NCI-H2081 (cell line): ENCODE data around the gene CNTN4.
"Not testable (repeated sequence)": the region's sequence is repeated elsewhere in the genome, so short reads cannot be mapped to it uniquely, and the experiment has no call there.

Source experiments
- DNase-seq, 2 experiments: peaks; one replicate each; lab custom pipeline; 2025; lab: John Stamatoyannopoulos, UW

CNTN4 gene

DNA sequence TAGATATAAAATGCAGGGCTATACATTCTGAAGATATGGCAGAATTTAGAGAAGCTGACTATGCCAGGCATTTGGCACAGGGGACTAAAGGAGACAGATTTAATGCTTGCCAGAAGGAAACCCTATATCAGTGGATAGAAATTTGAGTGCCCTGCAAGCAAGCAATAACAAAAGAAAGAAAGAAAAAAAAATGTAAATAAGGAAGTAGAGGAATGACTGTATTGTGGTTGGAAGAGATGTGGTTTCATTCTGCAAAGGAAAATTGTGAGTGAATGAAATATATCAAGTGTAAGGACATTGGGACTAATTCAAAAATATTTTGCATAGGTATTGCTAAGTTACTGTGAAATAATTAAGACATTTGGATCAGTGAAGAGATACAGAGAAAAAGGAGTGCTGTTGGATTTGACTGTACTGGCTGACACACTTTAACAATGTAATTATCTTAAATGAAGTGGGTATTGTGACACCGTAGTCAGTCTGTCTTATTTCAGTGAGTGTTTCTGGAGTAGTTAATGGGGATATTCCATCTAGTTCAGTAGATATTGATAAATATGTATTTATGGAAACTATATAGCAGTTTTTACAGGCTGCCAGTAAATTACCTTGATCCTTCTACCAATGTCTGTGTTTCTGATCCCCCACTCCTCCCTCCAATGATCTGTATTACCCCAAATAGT is 418.2 kb downstream of the CNTN4 start:
- no peak for DNase-seq

DNA sequence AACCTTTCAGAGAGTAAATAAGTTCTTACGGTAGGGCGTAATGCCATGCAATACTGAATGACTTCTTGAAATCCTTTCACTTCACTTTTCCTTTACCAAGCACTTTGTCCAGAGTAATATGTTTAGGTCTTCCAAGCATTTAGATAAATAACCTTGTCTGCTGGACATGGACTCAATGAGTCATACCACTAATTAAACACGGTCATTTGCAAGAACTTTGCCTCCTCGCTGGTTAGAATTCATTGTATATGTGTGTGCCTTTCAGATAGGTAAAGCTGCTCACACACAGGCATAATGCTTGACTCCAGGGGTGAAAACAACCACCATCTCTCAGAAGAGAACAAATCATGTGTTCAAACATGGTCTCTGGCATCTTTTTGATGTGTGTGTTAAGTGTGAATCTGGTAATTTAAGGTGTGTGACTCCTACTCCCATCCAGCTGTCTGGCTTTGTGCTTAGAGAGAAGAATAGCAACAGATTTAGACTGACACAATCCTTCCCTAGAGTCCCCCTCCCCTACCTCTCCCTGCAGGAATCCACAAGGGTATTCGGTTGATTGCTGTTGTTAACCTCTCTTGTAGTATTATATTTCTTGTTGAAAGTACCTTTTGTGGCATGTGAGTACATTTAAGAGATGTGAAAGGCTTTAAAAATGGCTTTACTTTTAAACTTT is 419.0 kb downstream of the CNTN4 start:
- DNase-seq = peak in 1 of 2 experiments; percentile 10

DNA sequence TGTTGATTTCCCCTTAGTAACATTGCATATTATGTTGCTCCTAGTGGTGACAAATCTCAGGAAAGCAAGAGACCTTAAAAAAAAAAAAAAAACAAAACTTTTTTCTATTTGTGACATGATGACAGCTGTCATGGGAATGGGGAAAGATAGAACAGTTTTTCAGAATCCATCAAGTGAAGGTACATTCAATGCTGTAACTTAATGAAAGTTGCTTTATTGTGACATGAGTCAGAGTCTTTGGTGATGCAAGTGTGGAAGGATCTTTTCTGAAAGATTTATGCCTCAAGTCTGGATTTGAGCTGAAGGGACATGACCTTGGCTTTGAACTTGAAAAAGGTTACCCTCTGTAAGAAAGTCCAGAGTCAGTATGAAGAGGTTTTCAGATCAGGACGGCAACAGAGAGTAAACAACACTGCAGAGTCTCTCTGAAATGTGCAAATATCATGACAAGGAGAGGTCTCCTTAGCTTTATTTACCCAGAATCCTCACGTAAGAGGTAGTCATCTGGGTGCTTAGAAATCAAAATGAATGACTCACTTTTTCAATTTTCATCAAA is 424.7 kb downstream of the CNTN4 start:
- DNase-seq = no peak

DNA sequence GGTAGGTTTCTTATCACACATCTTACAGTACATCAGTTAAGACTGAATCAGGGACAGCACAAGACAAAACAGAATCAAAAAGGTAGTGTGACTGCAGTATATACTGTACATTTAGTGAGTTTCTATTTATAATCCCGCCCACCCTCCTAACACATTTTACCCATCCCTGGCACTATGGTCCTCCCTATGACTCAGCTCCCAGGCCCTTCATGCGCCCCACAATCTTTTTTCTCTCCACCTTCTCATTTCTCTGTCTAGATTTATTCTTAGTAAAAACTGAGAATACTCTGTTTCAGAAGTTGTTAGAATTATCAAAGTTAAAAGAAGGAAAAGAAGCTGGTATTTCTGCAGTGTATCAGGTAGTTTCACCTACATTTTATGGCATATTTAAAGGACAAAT is 427.3 kb downstream of the CNTN4 start:
- no peak for DNase-seq

DNA sequence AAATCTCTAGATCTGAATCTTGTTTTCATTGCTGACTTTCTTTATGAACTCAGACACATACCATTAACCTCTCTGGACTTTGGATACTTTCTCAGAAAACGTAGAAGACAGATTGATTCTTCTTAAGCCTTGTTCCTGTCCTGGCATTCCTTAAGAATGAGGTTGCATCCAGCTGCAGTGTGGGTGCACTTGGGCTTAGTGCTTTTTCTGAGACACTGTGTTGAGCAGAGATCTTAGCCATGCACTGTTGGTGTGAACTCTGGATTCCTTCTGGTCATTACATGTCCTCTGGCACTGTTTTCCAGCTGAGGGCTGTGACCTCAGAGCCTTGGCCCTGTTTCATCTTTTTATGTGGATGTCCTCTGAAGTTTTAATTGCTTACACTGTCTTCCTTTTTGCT is 428.3 kb downstream of the CNTN4 start:
- no peak for DNase-seq

GRCh38 chr3:2527328-2527727 is 428.7 kb downstream of the CNTN4 start:
- DNase-seq = not testable (repeated sequence)

DNA sequence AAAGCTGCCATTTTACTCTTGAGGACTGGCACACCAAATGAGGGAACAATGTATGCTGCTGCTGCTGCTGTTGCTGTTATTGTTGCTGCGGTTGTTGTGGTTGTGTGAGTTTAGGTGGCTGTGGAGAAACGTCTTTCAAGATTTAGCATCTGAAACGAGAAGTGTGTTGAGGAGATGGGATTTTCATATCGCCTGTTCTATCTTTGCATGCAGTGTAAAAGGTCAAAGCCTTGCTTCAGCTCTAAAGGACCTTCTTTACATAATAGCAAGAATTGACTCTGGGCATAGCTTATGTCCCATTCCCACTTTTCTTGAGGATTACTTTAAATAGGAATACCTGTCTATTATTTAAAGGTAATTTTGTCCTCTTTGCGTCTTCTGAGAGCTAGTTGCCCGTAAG is 436.1 kb downstream of the CNTN4 start:
- DNase-seq = not testable (repeated sequence)

DNA sequence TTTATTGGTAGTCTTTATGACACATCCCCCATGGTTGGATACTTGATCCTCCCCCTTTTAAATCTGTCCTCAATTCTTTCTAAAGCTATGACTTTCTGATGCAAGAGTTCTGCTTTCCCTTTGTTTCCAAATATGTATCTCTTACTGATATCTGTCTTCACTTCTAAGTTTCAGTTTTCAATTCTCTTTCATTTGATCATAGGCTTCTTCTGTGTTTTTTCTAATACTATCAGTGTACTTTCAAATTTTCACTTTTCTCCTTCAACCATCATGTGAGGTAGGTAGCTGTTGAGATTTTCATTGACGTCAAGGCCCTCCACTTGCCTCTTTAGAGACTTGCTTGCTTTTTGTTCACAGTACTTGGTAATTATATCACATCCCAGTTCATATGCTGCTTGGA is 436.5 kb downstream of the CNTN4 start:
- no peak for DNase-seq

DNA sequence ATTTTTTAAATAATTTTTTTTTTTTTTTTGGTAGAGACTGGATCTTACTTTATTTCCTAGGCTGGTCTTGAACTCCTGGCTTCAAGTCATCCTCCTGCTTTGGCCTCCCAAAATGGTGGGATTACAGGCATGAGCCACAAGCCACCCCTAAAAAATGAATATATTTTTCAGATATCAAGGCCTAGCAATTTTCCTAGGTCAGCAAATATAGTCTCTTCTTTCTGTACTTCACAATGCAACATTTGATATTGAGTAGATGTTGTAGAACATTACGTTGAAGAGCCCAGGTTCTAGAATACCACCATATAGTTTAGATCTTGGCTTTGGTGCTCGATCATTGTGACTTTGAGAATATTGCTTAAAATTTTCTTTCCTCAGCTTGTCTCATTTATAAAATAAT is 437.9 kb downstream of the CNTN4 start:
- no peak for DNase-seq

- no peak for DNase-seq
Measured at GRCh38 chr3:2540115-2540514, 441.4 kb downstream of the CNTN4 start.

DNA sequence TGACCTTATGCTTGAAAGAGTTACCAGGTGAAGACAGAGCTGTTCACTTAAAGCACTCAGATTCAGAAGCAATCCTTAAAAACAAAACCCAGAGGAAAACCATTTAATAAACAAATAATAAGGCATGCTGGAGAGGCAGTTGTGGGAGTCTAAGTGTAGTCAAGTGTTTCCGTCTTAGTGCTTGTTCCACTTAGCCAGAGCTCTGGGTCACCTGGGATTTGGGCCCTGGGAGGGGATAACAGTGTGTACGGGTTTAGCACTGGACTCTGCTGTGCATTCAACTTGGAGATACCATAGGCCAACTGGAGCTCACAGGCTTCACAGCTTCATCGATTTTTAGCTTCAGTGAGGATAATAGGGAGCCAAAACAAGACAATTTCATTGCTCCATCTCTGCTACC is 444.6 kb downstream of the CNTN4 start:
- DNase-seq = no peak

DNA sequence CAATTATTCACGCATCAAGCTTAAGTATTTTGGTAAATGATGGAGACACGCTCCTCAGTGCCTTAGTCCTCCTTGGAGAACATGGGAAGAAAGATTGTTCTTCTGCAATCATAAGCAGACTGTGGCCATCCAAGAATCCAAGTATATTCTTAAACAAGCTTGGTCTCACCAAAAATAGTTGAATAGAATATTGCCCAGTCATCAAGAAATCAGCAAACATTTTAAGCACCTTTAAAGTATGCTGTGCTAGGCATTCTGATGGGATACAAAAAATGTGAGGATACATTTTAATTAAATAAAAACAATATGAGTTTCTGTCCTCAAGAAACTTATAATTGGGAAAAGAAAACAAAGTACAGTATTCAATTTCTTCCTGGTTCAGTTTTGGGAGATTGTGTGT is 445.5 kb downstream of the CNTN4 start:
- no peak for DNase-seq

- no peak for DNase-seq
Measured at GRCh38 chr3:2544718-2545117, 446.1 kb downstream of the CNTN4 start.

- DNase-seq = no peak
Measured at GRCh38 chr3:2547049-2547448, 448.4 kb downstream of the CNTN4 start.

DNA sequence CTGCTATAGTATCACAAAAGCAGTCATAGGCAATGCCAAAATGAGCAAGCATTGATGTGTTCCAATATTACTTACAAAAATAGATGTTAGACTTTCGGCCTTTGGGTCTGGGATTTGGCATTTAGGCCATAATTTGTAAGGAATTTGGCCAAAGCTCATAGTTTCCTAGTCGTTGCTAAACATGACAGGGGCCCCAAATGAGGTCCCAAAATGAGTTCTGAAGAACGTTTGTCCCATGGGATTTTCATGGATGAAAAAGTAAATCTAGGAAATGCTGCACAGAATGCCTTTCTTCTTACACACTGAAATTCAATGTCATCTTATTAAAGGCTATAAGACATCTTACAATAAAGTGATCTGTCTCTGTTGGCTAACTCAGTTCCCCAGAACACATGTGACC is 456.0 kb downstream of the CNTN4 start:
- DNase-seq = no peak

DNA sequence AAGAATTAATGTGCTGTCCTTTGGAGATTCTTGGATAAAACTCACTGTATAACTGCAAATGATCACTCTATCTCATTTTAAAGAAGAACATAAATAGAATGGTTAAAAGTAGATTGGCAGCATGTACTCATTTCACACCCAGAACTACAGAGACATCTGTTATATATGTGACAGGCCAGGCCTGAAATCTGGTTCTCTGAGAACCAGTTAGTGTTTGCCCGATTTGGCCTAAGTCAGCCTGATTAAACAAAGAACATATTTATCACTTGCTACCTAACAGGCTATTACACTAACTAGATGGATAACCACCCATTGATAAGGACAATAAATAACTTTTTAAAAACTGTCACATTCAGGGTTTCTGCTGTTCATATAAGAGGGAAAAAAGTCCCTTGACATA is 460.1 kb downstream of the CNTN4 start:
- no peak for DNase-seq

- no peak for DNase-seq
Measured at GRCh38 chr3:2567451-2567850, 468.8 kb downstream of the CNTN4 start.

- DNase-seq = no peak
Measured at GRCh38 chr3:2568156-2568555, 469.5 kb downstream of the CNTN4 start.

DNA sequence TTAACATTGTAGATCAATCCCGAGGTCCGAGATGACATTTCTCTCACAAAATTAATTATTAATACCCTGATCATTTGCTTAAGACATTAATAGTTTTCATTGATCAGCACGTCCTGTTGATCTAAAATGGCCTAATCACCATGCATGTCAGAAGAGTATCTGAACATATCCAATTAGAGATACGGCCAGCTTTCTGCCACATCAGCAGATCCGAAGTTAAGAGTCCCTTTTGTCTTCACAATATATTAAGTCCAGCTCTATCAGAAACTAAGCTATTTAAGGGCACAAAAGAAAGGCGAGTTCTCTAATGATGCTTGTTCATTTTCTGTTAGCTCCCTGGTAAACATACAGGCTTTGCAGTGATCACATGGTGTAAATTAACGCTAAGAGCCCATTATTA is 470.3 kb downstream of the CNTN4 start:
- DNase-seq = no peak

GRCh38 chr3:2577571-2577970 is 478.9 kb downstream of the CNTN4 start:
- no peak for DNase-seq

DNA sequence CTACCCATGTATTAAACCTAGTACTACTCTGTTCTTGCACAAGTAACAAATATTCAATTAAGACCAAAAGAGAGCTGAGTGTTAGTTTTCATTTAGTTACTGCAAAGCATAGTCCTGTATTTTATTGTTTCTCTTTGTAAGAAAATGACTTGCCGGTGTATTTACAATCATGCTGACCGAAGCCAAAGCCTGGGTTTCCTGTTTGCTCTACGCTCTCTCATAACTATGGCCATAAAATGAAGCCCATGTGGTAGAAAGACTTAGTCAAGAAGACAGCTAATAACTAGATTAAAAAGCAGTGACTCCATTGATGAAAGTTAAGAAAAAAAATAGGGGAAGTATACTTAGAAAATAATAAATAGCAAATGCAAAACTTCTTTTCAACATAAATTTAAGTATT is 479.9 kb downstream of the CNTN4 start:
- peak in 1 of 2 experiments; percentile 22 for DNase-seq

DNA sequence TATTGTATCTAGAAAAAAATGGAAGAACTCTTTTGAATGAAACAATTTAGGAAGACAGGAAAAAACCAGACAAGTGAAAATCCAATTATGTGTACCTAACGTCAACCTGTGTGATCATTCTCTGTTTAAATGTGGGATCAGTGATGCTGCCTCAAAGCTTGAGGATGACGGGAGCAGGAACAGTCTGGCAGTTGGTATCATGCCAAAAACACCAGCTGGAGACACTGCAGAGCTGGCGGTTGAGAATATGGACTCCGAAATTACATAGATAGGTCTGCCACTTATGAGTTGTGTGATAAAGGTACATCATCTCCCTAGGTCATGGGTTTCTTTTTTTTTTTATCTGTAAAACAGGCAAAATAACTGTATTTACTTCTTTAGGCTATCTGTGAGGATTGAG is 480.5 kb downstream of the CNTN4 start:
- DNase-seq = peak; percentile 1 to 67

- DNase-seq = no peak
Measured at GRCh38 chr3:2583046-2583445, 484.4 kb downstream of the CNTN4 start.
